Measurements from ENCODE around the gene STEAP3. TPM values are rescaled to one million over a fixed set of nuclear protein-coding genes. Genes with fewer than 3 reads are reported as not detected.

Gene STEAP3
- total RNA-seq, 2 donors from 2014 or later = 18.9 to 25.4 TPM

GRCh38 chr2:119227346-119227745, 3.7 kb downstream of the STEAP3 start:
- 95% methylated on average over 10 to 12 of the region's 12 CpGs for WGBS, 2 donors
- ATAC-seq = no peak
- intact Hi-C loops (cut with DNase I) = no loop called here

GRCh38 chr2:119228136-119228535, 4.5 kb downstream of the STEAP3 start:
- Histone ChIP-seq H3K27ac (no peak overlapping the region), H3K4me1 (peaks cover 36% of the 10 kb centered on the region), H3K4me3 (no peak overlapping the region), H3K9me3 (no peaks in the 10 kb centered on the region), H3K27me3 (no peaks in the 10 kb centered on the region), H3K36me3 (replicated peaks in 1 of 2; ENCODE audit: insufficient read depth in 1 of 2, low read depth in 2 of 2) (no peaks in the 10 kb centered on the region)
- 93 to 100% methylated on average over 1 to 5 of the region's 5 CpGs for WGBS, 2 donors
- no peak for TF ChIP-seq CTCF (IDR thresholded peaks at IDR 0.05)
- no peak for TF ChIP-seq POLR2A (IDR thresholded peaks at IDR 0.05)
- intact Hi-C loops (cut with DNase I) = no loop called here
- ATAC-seq (no peak), DNase-seq (no peak)

More at GRCh38 chr2:119227346-119227745, 3.7 kb downstream of the STEAP3 start:
- H3K36me3 ChIP-seq (replicated peaks in 1 of 2; ENCODE audit: insufficient read depth in 1 of 2, low read depth in 2 of 2) = no peaks in the 10 kb centered on the region
- no peak overlapping the region for H3K27ac ChIP-seq
- DNase-seq = no peak
- peaks cover 33% of the 10 kb centered on the region for H3K4me1 ChIP-seq
- H3K9me3 ChIP-seq = no peaks in the 10 kb centered on the region
- no peak overlapping the region for H3K4me3 ChIP-seq
- TF ChIP-seq POLR2A (IDR thresholded peaks at IDR 0.05) = no peak
- no peaks in the 10 kb centered on the region for H3K27me3 ChIP-seq

GRCh38 chr2:119228964-119229363, 5.3 kb downstream of the STEAP3 start:
- intact Hi-C loops (cut with DNase I) = no loop called here

GRCh38 chr2:119229716-119230115, 6.1 kb downstream of the STEAP3 start:
- WGBS, 2 donors = 56 to 66% methylated on average over 3 of the region's 3 CpGs
- intact Hi-C loops (cut with DNase I) = no loop called here

More at GRCh38 chr2:119228964-119229363, 5.3 kb downstream of the STEAP3 start:
- H3K4me3 ChIP-seq = no peak overlapping the region
- no peak for ATAC-seq
- DNase-seq = no peak
- H3K27me3 ChIP-seq = no peaks in the 10 kb centered on the region
- no peaks in the 10 kb centered on the region for H3K36me3 ChIP-seq (replicated peaks in 1 of 2; ENCODE audit: insufficient read depth in 1 of 2, low read depth in 2 of 2)
- WGBS, 2 donors = 95 to 96% methylated on average over 7 of the region's 7 CpGs
- TF ChIP-seq POLR2A (IDR thresholded peaks at IDR 0.05) (no peak), CTCF (IDR thresholded peaks at IDR 0.05) (no peak)
- H3K27ac ChIP-seq = no peak overlapping the region
- peaks cover 39% of the 10 kb centered on the region for H3K4me1 ChIP-seq
- no peaks in the 10 kb centered on the region for H3K9me3 ChIP-seq

More at GRCh38 chr2:119229716-119230115, 6.1 kb downstream of the STEAP3 start:
- H3K4me3 ChIP-seq = no peak overlapping the region
- no peaks in the 10 kb centered on the region for H3K27me3 ChIP-seq
- DNase-seq = no peak
- H3K27ac ChIP-seq = no peak overlapping the region
- no peak for ATAC-seq
- TF ChIP-seq CTCF (IDR thresholded peaks at IDR 0.05) (no peak), POLR2A (IDR thresholded peaks at IDR 0.05) (no peak)
- H3K9me3 ChIP-seq = no peaks in the 10 kb centered on the region
- H3K4me1 ChIP-seq = peaks cover 32% of the 10 kb centered on the region
- no peaks in the 10 kb centered on the region for H3K36me3 ChIP-seq (replicated peaks in 1 of 2; ENCODE audit: insufficient read depth in 1 of 2, low read depth in 2 of 2)

Data from body of pancreas (tissue), 4 donors.